GM20000 (cell line): ENCODE data around the gene RESF1.

Source experiments
- DNase-seq: peaks from one replicate; pipeline ENCODE4 v3.0.0; 2012; ENCODE audit warnings: low spot score
- TF ChIP-seq, protein P1 (sequence below): IDR thresholded peaks from 2 replicates; pipeline ENCODE4 v1.5.1; 2012; ENCODE audit warnings: mild to moderate bottlenecking, control low read depth; ENCODE audit errors: extremely low read depth, missing control alignments

Gene RESF1

DNA sequence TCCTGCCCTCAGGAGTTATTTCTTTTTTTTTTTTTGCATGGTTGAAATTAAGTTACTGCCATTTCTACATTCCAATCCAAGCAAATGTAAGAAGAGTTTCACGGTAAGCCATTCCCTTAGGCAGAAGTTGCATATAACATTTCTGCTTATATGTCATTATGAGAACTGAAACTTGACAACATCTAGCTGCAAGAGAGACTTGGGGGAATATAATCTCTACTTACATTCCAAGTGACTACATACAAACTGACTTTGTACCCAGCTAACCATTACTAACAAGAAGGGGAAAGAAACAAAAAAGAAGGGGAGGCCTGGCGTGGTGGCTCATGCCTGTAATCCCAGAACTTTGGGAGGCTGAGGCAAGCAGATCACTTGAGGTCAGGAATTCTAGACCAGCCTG lies 7.3 kb upstream of the RESF1 start:
- TF ChIP-seq, protein P1, sequence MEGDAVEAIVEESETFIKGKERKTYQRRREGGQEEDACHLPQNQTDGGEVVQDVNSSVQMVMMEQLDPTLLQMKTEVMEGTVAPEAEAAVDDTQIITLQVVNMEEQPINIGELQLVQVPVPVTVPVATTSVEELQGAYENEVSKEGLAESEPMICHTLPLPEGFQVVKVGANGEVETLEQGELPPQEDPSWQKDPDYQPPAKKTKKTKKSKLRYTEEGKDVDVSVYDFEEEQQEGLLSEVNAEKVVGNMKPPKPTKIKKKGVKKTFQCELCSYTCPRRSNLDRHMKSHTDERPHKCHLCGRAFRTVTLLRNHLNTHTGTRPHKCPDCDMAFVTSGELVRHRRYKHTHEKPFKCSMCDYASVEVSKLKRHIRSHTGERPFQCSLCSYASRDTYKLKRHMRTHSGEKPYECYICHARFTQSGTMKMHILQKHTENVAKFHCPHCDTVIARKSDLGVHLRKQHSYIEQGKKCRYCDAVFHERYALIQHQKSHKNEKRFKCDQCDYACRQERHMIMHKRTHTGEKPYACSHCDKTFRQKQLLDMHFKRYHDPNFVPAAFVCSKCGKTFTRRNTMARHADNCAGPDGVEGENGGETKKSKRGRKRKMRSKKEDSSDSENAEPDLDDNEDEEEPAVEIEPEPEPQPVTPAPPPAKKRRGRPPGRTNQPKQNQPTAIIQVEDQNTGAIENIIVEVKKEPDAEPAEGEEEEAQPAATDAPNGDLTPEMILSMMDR, result no peak
- no peak for DNase-seq

DNA sequence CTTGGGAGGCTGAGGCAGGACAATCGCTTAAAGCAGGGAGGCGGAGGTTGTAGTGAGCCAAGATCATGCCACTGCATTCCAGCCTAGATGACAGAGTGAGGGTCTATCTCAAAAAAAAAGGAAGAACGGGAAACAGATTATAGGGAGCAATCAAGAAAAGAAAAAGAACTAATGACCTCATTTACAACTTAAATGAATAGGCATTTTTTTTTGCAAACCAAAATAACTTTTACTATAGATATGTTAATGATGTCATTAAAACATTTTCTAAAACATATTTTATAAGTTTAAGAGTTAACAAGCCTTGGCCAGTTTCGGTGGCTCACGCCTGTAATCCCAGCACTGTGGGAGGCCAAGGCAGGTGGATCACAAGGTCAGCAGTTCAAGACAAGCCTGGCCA lies 6.8 kb upstream of the RESF1 start:
- no peak for DNase-seq
- TF ChIP-seq, protein P1, result no peak

DNA sequence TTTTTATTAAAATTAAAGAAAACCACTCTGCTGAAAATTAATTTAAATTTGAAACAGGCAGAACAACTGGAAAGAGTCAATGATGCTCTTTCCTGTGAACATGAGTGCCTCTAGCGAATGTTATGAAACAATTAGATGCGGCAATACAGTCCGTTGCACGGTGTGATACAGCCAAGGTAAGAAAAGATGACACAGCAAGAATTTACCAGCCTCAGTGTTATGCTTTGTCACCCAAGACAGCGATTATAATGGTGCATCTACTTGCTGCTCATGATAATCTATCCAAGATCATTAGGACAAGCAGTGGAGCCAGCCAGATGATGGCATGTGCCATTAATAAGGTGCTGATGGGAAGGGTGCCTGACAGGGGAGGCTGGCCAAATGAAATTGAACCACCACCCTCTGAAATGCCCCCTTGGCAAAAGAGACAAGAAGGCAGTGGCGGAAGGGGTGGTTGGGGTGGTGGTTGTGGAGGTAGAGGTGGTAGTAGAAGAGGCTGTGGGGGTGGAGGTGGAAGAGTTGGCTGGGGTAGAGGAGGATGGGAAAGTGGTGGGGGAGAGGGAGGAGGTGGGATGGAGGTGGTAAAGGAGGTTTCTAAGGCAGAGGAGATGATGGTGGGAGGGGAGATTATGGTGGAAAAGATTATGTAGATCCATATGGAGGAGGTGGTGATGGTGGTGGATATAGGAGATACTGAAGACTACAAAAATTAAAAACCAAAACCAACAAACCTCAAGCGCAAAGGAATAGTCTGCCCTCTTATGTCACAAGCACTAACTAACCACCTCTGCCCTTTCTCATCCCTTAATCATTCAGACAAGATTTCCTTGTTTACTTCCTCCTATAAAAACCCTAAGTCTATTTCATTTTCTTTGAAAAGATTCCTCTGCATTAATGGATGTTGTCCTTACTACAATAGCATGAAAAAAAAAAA lies 4.0 kb upstream of the RESF1 start:
- TF ChIP-seq, protein P1, result no peak
- DNase-seq, result no peak

GRCh38 chr12:31958569-31959160 lies 550 bp upstream of the RESF1 start:
- TF ChIP-seq, protein P1, result no peak
- no peak for DNase-seq

DNA sequence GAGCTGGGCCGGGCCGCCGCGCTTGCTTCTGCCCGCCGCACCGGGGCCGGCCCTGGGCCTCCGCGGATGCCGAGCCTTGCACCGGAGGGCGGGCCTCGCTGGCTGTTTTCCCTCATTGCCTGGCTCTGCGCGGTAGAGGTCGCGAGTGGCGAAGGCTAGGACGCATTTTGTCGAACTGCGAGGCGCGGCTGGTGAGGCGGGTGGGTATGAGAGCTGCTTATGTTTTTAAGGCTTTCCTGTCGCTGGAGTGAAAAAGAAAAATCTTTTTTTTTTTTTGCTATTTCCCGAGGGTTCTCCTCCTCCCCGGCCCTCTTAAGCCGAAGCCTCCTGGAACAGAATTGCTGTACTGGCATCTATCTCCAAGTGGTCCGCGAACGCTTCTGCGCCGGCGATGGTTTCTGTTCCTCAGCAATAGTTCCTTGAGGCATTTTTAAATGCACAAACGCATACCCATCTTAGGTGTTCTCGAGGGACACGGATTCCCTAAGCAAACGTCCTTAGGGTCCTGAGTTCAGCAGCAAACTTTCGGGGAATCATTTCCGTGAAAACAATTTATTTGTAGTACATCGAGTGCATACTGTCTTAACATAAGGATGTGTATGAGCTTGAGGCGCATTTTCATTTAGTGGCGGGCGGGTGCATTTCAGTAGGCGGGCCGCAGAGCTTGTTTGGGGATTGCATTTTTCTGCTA lies 631 bp downstream of the RESF1 start:
- peak; percentile 60 for DNase-seq
- TF ChIP-seq, protein P1, result no peak

GRCh38 chr12:31961137-31961536 lies 1.9 kb downstream of the RESF1 start:
- DNase-seq, result no peak
- TF ChIP-seq, protein P1, result no peak

- TF ChIP-seq, protein P1, result no peak
- DNase-seq, result no peak
Observed at GRCh38 chr12:31962076-31962475, 2.9 kb downstream of the RESF1 start.
